H1 (cell line): ENCODE results near the gene CLEC10A. TPM values are rescaled to one million over a fixed set of nuclear protein-coding genes. Genes with fewer than 3 reads are reported as not detected.
"Not testable (repeated sequence)": the region's sequence is repeated elsewhere in the genome, so short reads cannot be mapped to it uniquely, and the experiment has no call there.

Experiments
- CTCF ChIA-PET: fragments of 300-600 bp; sonication (Branson Sonifier 250); formaldehyde crosslinking; loops from one replicate; lab custom pipeline; 2021; ENCODE audit not compliant: partially characterized antibody; lab: Charles Lee
- POLR2A ChIA-PET: fragments of 300-600 bp; sonication (Branson Sonifier 250); formaldehyde crosslinking; loops from one replicate; lab custom pipeline; 2021; ENCODE audit warnings: inconsistent platforms; ENCODE audit not compliant: partially characterized antibody; lab: Charles Lee
- DNase-seq, 2 experiments: peaks; one replicate each; pipeline versions ENCODE4 v3.0.0 to v3.0.0-alpha.2; 2010 to 2022; ENCODE audit warnings: low spot score in 2 of 2, low read depth in 1 of 2, mixed read lengths in 1 of 2
- FAIRE-seq: peaks from 2 replicates; lab custom pipeline; 2011; peaks lifted over from hg19 to GRCh38; lab: Jason Lieb, UNC
- H2AFZ ChIP-seq: 2 replicates; pipeline ENCODE4 v1.8.1; 2012; ENCODE audit warnings: low read length, inconsistent platforms
- H2AK5ac ChIP-seq: 2 replicates; pipeline ENCODE4 v1.6.1; 2013; ENCODE audit warnings: low read depth, low read length
- H2BK120ac ChIP-seq: replicated peaks from 2 replicates; pipeline ENCODE3; 2013; ENCODE audit warnings: low read depth, low read length, inconsistent platforms
- H2BK12ac ChIP-seq: 2 replicates; pipeline ENCODE4 v1.6.1; 2013; ENCODE audit warnings: low read depth, low read length
- H2BK15ac ChIP-seq: 2 replicates; pipeline ENCODE4 v1.6.1; 2013; ENCODE audit warnings: low read length
- H2BK20ac ChIP-seq: 2 replicates; pipeline ENCODE4 v1.6.1; 2013; ENCODE audit warnings: low read length
- H2BK5ac ChIP-seq: 2 replicates; pipeline ENCODE4 v1.6.1; 2013; ENCODE audit warnings: low read depth, low read length
- H3K14ac ChIP-seq: 2 replicates; pipeline ENCODE4 v1.6.1; 2013; ENCODE audit warnings: inconsistent platforms; ENCODE audit not compliant: insufficient read length
- H3K18ac ChIP-seq: 2 replicates; pipeline ENCODE4 v1.6.1; 2013; ENCODE audit warnings: low read length; ENCODE audit errors: extremely low read depth
- H3K23ac ChIP-seq: 2 replicates; pipeline ENCODE4 v1.6.1; 2013; ENCODE audit warnings: inconsistent platforms; ENCODE audit not compliant: insufficient read length
- H3K23me2 ChIP-seq: 2 replicates; pipeline ENCODE4 v1.6.1; 2013; ENCODE audit warnings: low read depth, low read length
- H3K27ac ChIP-seq: 2 replicates; pipeline ENCODE4 v1.6.1; 2011; ENCODE audit warnings: low read depth, low read length, inconsistent platforms
- H3K27me3 ChIP-seq, 4 experiments: replicated peaks in 1 of 4; 1 replicate in 1 of 4; 2 replicates in 3 of 4; pipeline versions ENCODE4 v1.6.1 to v1.8.1; 2011 to 2013; ENCODE audit warnings: low read length in 3 of 4, mild to moderate bottlenecking in 3 of 4, inconsistent platforms in 2 of 4, mixed read lengths in 2 of 4, moderate library complexity in 1 of 4; ENCODE audit not compliant: control insufficient read depth in 3 of 4, insufficient read depth in 3 of 4; ENCODE audit errors: extremely low read depth in 1 of 4
- H3K36me3 ChIP-seq, 4 experiments: 2 replicates each; pipeline versions ENCODE4 v1.6.1 to v1.8.1; 2011 to 2013; ENCODE audit warnings: mild to moderate bottlenecking in 4 of 4, low read length in 3 of 4, moderate library complexity in 2 of 4, control low read depth in 1 of 4, inconsistent platforms in 1 of 4; ENCODE audit not compliant: insufficient read depth in 4 of 4, control insufficient read depth in 2 of 4
- H3K4ac ChIP-seq: replicated peaks from 2 replicates; pipeline ENCODE3; 2013; ENCODE audit warnings: low read length, low read depth, mixed read lengths, inconsistent platforms; ENCODE audit not compliant: insufficient read length
- H3K4me1 ChIP-seq, 4 experiments: replicated peaks in 1 of 4; 1 replicate in 1 of 4; 2 replicates in 3 of 4; pipeline versions ENCODE4 v1.6.1 to v1.8.1; 2011 to 2013; ENCODE audit warnings: low read length in 3 of 4, inconsistent platforms in 2 of 4, mixed read lengths in 1 of 4; ENCODE audit not compliant: insufficient read depth in 4 of 4, control insufficient read depth in 3 of 4
- H3K4me2 ChIP-seq, 2 experiments: 2 replicates each; pipeline versions ENCODE4 v1.6.1 to v1.8.1; 2011 to 2013; ENCODE audit warnings: low read depth in 2 of 2, low read length in 2 of 2, control low read depth in 1 of 2, inconsistent platforms in 1 of 2, mild to moderate bottlenecking in 1 of 2; ENCODE audit not compliant: insufficient read depth in 1 of 2
- H3K4me3 ChIP-seq, 4 experiments: fragments of 200-600, 300-600 bp in 1 of 4; sonication (generic), shearing (Covaris generic), sonication (Bioruptor Twin) in 1 of 4; 2 replicates each; pipeline versions ENCODE4 v1.5.1 to v1.8.1; 2011 to 2016; ENCODE audit warnings: low read length in 4 of 4, low read depth in 3 of 4, control low read depth in 2 of 4, inconsistent platforms in 2 of 4, mild to moderate bottlenecking in 2 of 4, mixed read lengths in 1 of 4, moderate library complexity in 1 of 4; ENCODE audit not compliant: insufficient read depth in 2 of 4; ENCODE audit errors: extremely low read depth in 1 of 4
- H3K56ac ChIP-seq: replicated peaks from 2 replicates; pipeline ENCODE3; 2013; ENCODE audit warnings: low read depth, mild to moderate bottlenecking, mixed read lengths, low read length, inconsistent platforms; ENCODE audit not compliant: insufficient read length
- H3K79me1 ChIP-seq: 2 replicates; pipeline ENCODE4 v1.6.1; 2013; ENCODE audit warnings: low read depth, low read length, control low read depth
- H3K79me2 ChIP-seq, 2 experiments: 2 replicates each; pipeline versions ENCODE4 v1.6.1 to v1.8.1; 2012 to 2013; ENCODE audit warnings: low read length in 2 of 2, mild to moderate bottlenecking in 2 of 2, inconsistent platforms in 1 of 2; ENCODE audit not compliant: insufficient read depth in 2 of 2, control insufficient read depth in 1 of 2
- H3K9ac ChIP-seq, 4 experiments: replicated peaks in 1 of 4; 1 replicate in 1 of 4; 2 replicates in 3 of 4; pipeline versions ENCODE4 v1.6.1 to v1.8.1; 2011 to 2013; ENCODE audit warnings: low read depth in 3 of 4, low read length in 3 of 4, control low read depth in 2 of 4, mild to moderate bottlenecking in 2 of 4, moderate library complexity in 2 of 4, inconsistent platforms in 1 of 4; ENCODE audit errors: extremely low read depth in 1 of 4
- H3K9me3 ChIP-seq, 2 experiments: 2 replicates each; pipeline versions ENCODE4 v1.6.1 to v1.8.1; 2012 to 2013; ENCODE audit warnings: mild to moderate bottlenecking in 2 of 2, moderate library complexity in 2 of 2, control low read depth in 1 of 2, inconsistent platforms in 1 of 2, low read depth in 1 of 2, low read length in 1 of 2, mixed read lengths in 1 of 2; ENCODE audit not compliant: insufficient read depth in 2 of 2
- H4K20me1 ChIP-seq, 2 experiments: replicated peaks in 1 of 2; 2 replicates each; pipeline versions ENCODE3 to v1.8.1; 2011 to 2013; ENCODE audit warnings: inconsistent platforms in 2 of 2, low read length in 2 of 2, mild to moderate bottlenecking in 1 of 2; ENCODE audit not compliant: insufficient read depth in 2 of 2, control insufficient read depth in 1 of 2
- H4K5ac ChIP-seq: 2 replicates; pipeline ENCODE4 v1.6.1; 2013; ENCODE audit warnings: low read length, low read depth, mixed read lengths, inconsistent platforms; ENCODE audit not compliant: insufficient read length
- H4K8ac ChIP-seq: 2 replicates; pipeline ENCODE4 v1.8.0; 2013; ENCODE audit warnings: mild to moderate bottlenecking, moderate library complexity, low read length, inconsistent platforms; ENCODE audit not compliant: insufficient read depth; ENCODE audit errors: extremely low read depth
- H4K91ac ChIP-seq: replicated peaks from 2 replicates; pipeline ENCODE3; 2013; ENCODE audit warnings: low read length, mixed read lengths, inconsistent platforms; ENCODE audit not compliant: insufficient read length
- POU5F1 ChIP-seq: IDR thresholded peaks from 2 replicates; pipeline ENCODE4 v1.6.1; 2011; ENCODE audit warnings: low read depth, mild to moderate bottlenecking, low read length, moderate library complexity
- WGBS, 2 experiments: shearing (Covaris generic) in 1 of 2; methylation state at CpG; one replicate each; pipeline versions ENCODE4 v1.1.6 to v1.1.7; 2013 to 2015; ENCODE audit warnings: low lambda C conversion rate in 2 of 2, mixed read lengths in 2 of 2, inconsistent platforms in 1 of 2, low coverage in 1 of 2, missing lambda C conversion rate in 1 of 2; ENCODE audit not compliant: insufficient replicate concordance in 2 of 2, insufficient coverage in 1 of 2, insufficient read length in 1 of 2; ENCODE audit errors: extremely low coverage in 1 of 2, missing lambda C conversion rate in 1 of 2; 5-methylcytosine and 5-hydroxymethylcytosine counted together
- polyA plus RNA-seq, 7 experiments: library from polyadenylated mRNA; depleted of rRNA in 3 of 7; stranded (reverse) in 5 of 7; unstranded in 2 of 7; fragments of >200 nt in 5 of 7; fragments of 200-250 nt in 2 of 7; gene quantifications; 1 replicate in 5 of 7; 2 replicates in 1 of 7; 4 replicates in 1 of 7; pipeline versions ENCODE4 v1.2.1 to v1.2.3, GENCODE V29; 2011 to 2013; ENCODE audit warnings: missing spikeins in 2 of 7, mixed read lengths in 2 of 7
- total RNA-seq: library from RNA; stranded (reverse); fragmentation: NEBNext Ultra II Directional; extraction: Animal tissue kit (Norgen Biotek cat#: 25700); gene quantifications from 2 replicates; pipeline ENCODE4 v1.2.1, GENCODE V29; 2021

CLEC10A gene
- total and polyA plus RNA-seq, 2 of the 8 experiments (the other 6 are each of a cell fraction or from before 2014, with no cell fraction given) = not detected

- FAIRE-seq (no peak), DNase-seq (no peak)
- no peak overlapping the region for H3K4me3 ChIP-seq
- no peak overlapping the region for H2AFZ ChIP-seq
- H4K91ac ChIP-seq = no peak overlapping the region
- no peak overlapping the region for H3K27ac ChIP-seq
- no peak overlapping the region for H2BK12ac ChIP-seq
- H3K14ac ChIP-seq = no peak overlapping the region
- no peak overlapping the region for H4K5ac ChIP-seq
- H3K79me1 ChIP-seq = no peaks in the 10 kb centered on the region
- H3K79me2 ChIP-seq = no peaks in the 10 kb centered on the region
- H3K56ac ChIP-seq = no peak overlapping the region
- H4K20me1 ChIP-seq = no peaks in the 10 kb centered on the region
- no peak overlapping the region for H3K23ac ChIP-seq
- no peak overlapping the region for H2AK5ac ChIP-seq
- H2BK5ac ChIP-seq = no peak overlapping the region
- H3K36me3 ChIP-seq = no peaks in the 10 kb centered on the region
- TF ChIP-seq POU5F1 = no peak
- no peak overlapping the region for H4K8ac ChIP-seq
- 80% methylated on average over 4 of the region's 4 CpGs; no CpG with 5 or more reads in 1 of the 2 experiments for WGBS, 2 experiments
- H3K27me3 ChIP-seq = no peaks in the 10 kb centered on the region
- H3K4me2 ChIP-seq = no peak overlapping the region
- no peak overlapping the region for H2BK120ac ChIP-seq
- no peaks in the 10 kb centered on the region for H3K4me1 ChIP-seq
- ChIA-PET CTCF (interaction anchor here (1.1 to 9.2 kb wide), 3 partner anchors 13 to 43 kb away, joined by 3 to 48 read pairs (median 4); no protein-coding TSS in a partner anchor), POLR2A (interaction anchor here (0.8 to 1.0 kb wide), 3 partner anchors 11 to 61 kb away, joined by 3 to 4 read pairs (median 3); no protein-coding TSS in a partner anchor)
- H3K4ac ChIP-seq = no peak overlapping the region
- no peak overlapping the region for H3K18ac ChIP-seq
- no peaks in the 10 kb centered on the region for H3K23me2 ChIP-seq
- H2BK15ac ChIP-seq = no peak overlapping the region
- H3K9me3 ChIP-seq = no peaks in the 10 kb centered on the region
- no peak overlapping the region for H2BK20ac ChIP-seq
- H3K9ac ChIP-seq = no peak overlapping the region
Observed at GRCh38 chr17:7122381-7122780, 42.3 kb upstream of the CLEC10A start.

- DNase-seq, POLR2A ChIA-PET, H3K27me3 ChIP-seq, H2AK5ac ChIP-seq, H3K79me1 ChIP-seq, H3K9ac ChIP-seq, H3K4me2 ChIP-seq, H2AFZ ChIP-seq, H4K8ac ChIP-seq, H2BK5ac ChIP-seq, H3K27ac ChIP-seq, H3K18ac ChIP-seq, H2BK20ac ChIP-seq, H3K36me3 ChIP-seq, H3K14ac ChIP-seq, H4K20me1 ChIP-seq, H4K91ac ChIP-seq, H3K23ac ChIP-seq, H3K79me2 ChIP-seq, H3K4me1 ChIP-seq, H3K23me2 ChIP-seq, H3K4me3 ChIP-seq, H4K5ac ChIP-seq, FAIRE-seq, H2BK15ac ChIP-seq, H2BK12ac ChIP-seq, H3K4ac ChIP-seq, H3K9me3 ChIP-seq, H2BK120ac ChIP-seq, H3K56ac ChIP-seq: not testable (repeated sequence)
- 92% methylated on average over 10 of the region's 12 CpGs; no CpG with 5 or more reads in 1 of the 2 experiments for WGBS, 2 experiments
- CTCF ChIA-PET = interaction anchor here (1.2 to 1.4 kb wide), 2 partner anchors 13 to 57 kb away, joined by 3 to 4 read pairs; no protein-coding TSS in a partner anchor
Observed at GRCh38 chr17:7120635-7121034, 40.6 kb upstream of the CLEC10A start.
